ENCODE measurements around the gene MCAM. TPM values are rescaled to one million over a fixed set of nuclear protein-coding genes. Genes with fewer than 3 reads are reported as not detected.

MCAM gene
- polyA plus RNA-seq, 3 donors from 2014 or later, result not detected

DNA sequence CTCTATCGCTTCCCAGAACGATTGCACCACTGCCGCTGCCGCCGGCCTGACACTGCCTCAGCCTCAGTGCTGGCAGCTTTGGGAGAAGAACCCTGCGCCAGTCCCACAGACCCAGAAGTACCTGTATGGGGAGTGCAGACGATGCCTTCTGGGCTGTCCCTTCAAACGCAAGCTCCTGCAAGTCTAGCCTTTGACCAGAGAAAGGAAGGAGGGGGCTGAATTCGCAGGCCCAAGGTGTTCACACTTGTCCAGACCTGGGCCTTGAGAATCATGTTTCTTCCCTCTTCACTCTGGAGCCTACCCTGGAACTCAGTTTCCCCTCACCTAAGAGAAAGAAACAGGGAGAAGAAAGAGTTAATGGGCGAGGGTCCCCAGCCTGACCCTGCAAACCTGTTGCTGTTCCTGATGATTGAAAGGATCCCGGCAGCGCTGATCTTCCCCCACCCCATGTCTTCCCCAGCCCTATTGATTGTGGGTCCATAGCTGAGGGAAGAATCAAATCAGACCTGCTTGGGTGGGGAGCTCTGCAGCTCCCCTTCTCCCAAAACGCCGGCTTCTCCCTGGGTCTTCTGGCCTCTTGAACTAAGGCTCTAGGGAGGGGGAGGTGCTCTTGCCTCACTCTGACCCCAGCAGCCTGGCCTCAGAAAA, 786 bp upstream of the MCAM start:
- Mint-ChIP-seq H3K9me3 (no peaks in the 10 kb centered on the region), H3K36me3 (no peaks in the 10 kb centered on the region), H3K27ac (no peak overlapping the region), H3K4me1 (peaks cover 7 to 23% of the 10 kb centered on the region in 2 donors), H3K4me3 (peak overlapping the region in 1 of 5 donors; percentile 15), H3K27me3 (ENCODE audit: low read depth in 3 of 3) (peaks cover 2 to 10% (median 3%) of the 10 kb centered on the region in 3 donors)
- DNase-seq, result no peak

DNA sequence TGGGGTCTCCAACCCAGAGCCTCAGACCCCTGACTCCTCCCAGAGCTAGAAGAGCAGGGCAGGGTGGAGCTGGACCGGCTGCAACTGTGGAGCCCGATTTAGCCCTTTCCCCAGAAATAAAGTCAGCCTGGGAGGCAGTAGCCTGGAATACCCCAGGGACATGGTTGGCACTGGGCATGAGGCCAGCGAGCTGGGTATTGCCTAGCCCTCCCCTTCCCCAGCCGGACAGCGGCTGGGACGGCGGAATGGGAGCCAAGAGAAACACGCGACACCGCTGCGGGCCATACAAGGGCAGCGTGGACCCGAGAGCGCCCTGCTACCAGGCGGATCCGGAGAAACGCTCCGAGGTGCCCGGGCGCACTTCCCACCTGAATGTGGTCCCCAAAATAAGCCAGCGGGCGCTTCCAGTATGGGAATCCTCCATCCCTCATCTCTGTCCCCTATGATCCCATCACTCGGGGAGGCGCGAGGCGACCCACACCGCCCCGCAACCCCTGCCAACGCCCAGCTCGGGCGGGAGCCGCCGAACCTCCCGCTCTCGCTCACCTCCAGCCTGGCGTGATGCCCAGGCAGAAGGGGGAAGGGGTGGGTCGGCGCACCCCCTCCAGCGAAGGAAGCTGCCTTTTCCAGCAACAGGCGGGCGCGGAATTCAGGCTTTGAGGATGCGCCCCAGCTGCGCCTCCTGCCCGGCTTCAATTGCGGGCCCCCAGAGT, 758 bp downstream of the MCAM start:
- no peak for DNase-seq
- Mint-ChIP-seq H3K9me3 (no peaks in the 10 kb centered on the region), H3K27me3 (ENCODE audit: low read depth in 3 of 3) (peaks cover 2 to 10% (median 3%) of the 10 kb centered on the region in 3 donors), H3K4me1 (peaks cover 7 to 16% of the 10 kb centered on the region in 2 donors), H3K27ac (no peak overlapping the region), H3K36me3 (no peaks in the 10 kb centered on the region), H3K4me3 (peak overlapping the region in 1 of 5 donors; percentile 13)

DNA sequence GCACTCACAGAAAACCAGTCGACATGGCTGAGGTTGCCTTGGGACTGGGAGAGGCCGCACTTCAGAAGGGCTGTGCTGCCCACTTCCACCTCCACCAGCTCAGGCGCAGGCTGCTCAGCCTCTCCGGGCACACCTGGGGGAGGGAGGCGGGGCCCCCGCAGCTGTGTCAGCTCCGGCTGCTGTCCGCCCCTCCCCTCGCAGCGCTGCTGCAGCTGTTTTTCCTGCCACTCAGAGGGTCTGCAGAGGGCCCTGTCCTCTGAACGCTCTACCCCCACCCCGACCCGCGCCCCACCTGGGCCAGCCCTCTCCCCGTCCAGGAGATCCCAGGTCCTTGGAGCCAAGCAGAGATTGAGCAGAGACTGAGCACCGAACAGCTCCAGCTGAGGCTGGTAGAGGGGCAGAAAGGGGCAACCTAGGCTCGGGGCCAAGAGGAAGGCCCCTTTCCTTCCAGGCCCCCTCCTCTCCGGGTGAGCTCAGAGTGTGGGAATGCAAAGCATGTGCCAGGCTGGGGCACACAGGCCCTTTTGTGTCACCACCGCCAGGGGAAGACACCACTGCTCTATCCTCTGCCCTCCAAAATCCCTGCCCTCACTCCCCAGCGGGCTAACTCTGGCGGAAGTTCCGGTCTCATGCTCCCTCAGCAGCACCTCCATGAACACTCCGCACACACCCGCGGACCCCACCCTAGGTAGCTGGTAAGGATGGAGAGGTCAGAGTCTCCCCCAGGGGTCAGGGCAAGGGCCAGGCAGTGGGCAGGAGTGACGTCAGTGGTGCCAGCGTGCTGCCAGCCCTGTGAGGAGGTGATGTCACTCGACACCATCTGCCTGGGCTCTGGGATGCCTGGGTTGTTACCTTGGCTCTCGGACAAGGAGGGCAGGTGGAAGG, 1.6 kb downstream of the MCAM start:
- peak overlapping the region in 2 of 5 donors; percentile 13 to 29 for H3K4me3 Mint-ChIP-seq
- no peak overlapping the region for H3K27ac Mint-ChIP-seq
- no peak for DNase-seq
- no peaks in the 10 kb centered on the region for H3K36me3 Mint-ChIP-seq
- H3K27me3 Mint-ChIP-seq (ENCODE audit: low read depth in 3 of 3), result peaks cover 2 to 10% (median 3%) of the 10 kb centered on the region in 3 donors
- H3K9me3 Mint-ChIP-seq, result no peaks in the 10 kb centered on the region
- peaks cover 7 to 15% of the 10 kb centered on the region in 2 donors for H3K4me1 Mint-ChIP-seq

DNA sequence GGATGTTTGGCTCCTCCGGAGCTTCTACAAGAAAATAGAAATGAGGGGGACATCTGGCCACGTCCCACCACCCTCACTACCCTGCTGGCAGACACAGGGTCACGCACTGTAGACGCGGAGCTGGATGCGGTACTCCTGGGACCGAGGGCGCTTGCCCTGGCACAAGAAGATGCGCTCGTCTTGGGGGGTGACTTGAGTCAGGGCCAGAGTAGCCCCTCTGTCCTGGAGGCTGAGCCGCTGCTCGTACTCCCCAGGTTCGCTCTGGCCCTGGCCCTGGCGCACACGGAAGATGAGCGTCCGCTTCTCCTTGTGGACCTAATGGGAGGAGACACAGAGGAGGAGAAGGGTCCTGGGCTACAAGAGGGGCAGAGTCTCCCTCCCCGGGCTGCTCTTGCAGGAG, 2.2 kb downstream of the MCAM start:
- DNase-seq, result no peak
- no peaks in the 10 kb centered on the region for H3K36me3 Mint-ChIP-seq
- no peak overlapping the region for H3K27ac Mint-ChIP-seq
- peaks cover 4 to 8% (median 7%) of the 10 kb centered on the region in 3 donors for H3K27me3 Mint-ChIP-seq (ENCODE audit: low read depth in 3 of 3)
- no peaks in the 10 kb centered on the region for H3K9me3 Mint-ChIP-seq
- H3K4me3 Mint-ChIP-seq, result no peak overlapping the region
- H3K4me1 Mint-ChIP-seq, result peaks cover 7 to 14% of the 10 kb centered on the region in 2 donors

DNA sequence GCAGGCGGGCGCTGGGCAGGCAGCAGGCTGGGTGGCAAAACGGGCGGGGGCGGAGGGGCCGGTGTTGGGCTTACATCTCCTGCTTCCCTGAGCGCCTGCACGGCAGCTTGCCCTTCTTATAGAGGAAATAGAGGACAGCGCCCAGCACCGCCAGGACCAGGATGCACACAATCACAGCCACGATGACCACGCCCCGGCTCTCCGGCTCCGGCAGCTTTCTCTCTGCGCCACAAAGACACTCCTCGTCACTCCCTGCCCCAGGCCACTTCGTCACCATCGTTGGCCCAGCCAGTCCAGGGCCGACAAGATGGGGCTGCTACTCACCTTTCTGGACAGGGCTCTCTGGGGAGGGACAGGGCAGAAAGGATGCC, 6.3 kb downstream of the MCAM start:
- Mint-ChIP-seq H3K27ac (no peak overlapping the region), H3K4me3 (no peak overlapping the region), H3K4me1 (peaks cover 0 to 6% of the 10 kb centered on the region in 2 donors), H3K9me3 (no peaks in the 10 kb centered on the region), H3K27me3 (ENCODE audit: low read depth in 3 of 3) (peaks cover 2 to 8% (median 7%) of the 10 kb centered on the region in 3 donors), H3K36me3 (peaks cover 0 to 8% (median 7%) of the 10 kb centered on the region in 3 donors)
- DNase-seq, result no peak

DNA sequence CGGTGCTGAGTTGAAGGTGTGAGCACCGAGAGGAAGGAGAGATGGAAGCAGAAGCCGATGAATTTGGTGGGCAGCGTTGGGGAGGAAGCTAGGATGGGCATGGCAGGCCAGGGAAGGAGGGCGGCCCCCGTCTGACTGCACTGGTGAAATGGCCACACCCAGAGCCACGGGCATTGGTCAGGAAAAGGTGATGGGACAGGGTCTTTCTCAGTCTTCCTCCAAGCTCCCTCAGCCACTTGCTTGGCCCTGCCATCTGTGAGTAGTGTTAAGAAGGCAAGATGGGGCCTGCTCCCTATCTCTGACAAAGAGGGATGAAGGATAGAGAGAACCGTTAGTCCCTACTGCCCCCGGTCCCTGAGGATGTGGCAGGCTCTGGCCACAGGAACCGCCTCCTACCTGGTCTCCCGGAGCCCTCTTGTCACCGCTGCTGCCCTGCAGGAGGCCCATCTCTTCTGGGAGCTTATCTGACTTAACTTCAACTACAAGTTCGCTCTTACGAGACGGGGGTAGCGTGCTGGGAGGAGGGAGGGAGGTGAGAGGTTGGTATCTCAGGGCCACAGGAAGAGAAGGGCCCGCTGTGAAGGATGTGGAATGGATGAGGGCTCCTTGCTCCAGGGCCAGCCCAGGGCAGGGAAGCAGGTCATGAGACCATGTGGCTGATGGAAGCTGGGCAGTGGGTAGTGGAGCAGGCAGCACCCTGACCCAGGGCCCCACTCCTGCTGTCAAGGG, 6.8 kb downstream of the MCAM start:
- Mint-ChIP-seq H3K4me3 (no peak overlapping the region), H3K36me3 (peaks cover 0 to 12% (median 8%) of the 10 kb centered on the region in 3 donors)
- DNase-seq, result no peak

DNA sequence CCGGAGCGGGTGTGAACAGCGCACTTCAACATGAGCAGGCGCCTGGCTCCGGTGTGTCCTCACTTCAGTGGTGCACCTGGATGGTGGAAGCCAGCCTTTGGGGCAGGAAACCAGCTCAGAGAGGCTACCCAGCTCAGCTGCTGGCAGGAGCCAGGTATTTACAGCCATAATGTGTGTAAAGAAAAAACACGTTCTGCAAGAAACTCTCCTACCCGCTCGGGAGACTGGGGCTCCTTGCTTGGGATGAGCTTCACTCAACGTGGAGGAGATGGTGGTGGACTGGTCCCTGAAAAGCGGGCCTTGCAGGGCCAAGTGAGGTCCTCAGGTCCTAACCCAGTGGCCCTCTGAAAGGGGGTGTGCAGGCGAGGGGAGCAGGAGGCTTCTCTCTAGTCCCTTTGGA, 7.5 kb downstream of the MCAM start:
- Mint-ChIP-seq H3K4me3 (no peak overlapping the region), H3K9me3 (no peaks in the 10 kb centered on the region), H3K27ac (no peak overlapping the region), H3K36me3 (peaks cover 0 to 14% (median 8%) of the 10 kb centered on the region in 3 donors), H3K27me3 (ENCODE audit: low read depth in 3 of 3) (peaks cover 2 to 8% (median 5%) of the 10 kb centered on the region in 3 donors), H3K4me1 (peaks cover 0 to 1% of the 10 kb centered on the region in 2 donors)
- DNase-seq, result no peak

More for the DNA sequence above, 6.8 kb downstream of the MCAM start:
- Mint-ChIP-seq H3K9me3 (no peaks in the 10 kb centered on the region), H3K4me1 (peaks cover 0 to 1% of the 10 kb centered on the region in 2 donors), H3K27ac (no peak overlapping the region), H3K27me3 (ENCODE audit: low read depth in 3 of 3) (peaks cover 2 to 8% (median 5%) of the 10 kb centered on the region in 3 donors)

DNA sequence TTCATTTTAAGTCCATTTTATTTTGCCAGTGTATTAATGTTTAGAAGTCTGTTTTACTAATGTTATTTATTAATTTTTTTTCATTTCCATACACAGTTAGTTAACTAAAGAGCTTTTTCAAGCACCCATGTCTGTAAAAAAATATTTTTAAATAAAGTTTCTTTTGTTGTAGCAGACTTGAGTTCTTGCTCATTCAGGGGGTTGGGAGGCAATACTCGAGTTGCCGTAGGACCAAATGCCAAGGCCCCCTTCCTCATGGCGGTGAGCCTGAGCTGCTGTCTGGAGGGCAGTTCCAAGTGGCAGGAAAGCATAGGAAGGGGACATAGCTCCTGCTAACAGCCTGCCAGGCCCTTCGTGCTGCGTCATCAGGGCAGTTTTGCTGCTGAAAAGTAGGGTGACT, 9.0 kb downstream of the MCAM start:
- peaks cover 2 to 6% (median 2%) of the 10 kb centered on the region in 3 donors for H3K27me3 Mint-ChIP-seq (ENCODE audit: low read depth in 3 of 3)
- H3K9me3 Mint-ChIP-seq, result no peaks in the 10 kb centered on the region
- H3K4me3 Mint-ChIP-seq, result no peak overlapping the region
- peaks cover 7 to 28% (median 21%) of the 10 kb centered on the region in 3 donors for H3K36me3 Mint-ChIP-seq
- H3K27ac Mint-ChIP-seq, result no peak overlapping the region
- DNase-seq, result no peak
- peaks cover 0 to 1% of the 10 kb centered on the region in 2 donors for H3K4me1 Mint-ChIP-seq

DNA sequence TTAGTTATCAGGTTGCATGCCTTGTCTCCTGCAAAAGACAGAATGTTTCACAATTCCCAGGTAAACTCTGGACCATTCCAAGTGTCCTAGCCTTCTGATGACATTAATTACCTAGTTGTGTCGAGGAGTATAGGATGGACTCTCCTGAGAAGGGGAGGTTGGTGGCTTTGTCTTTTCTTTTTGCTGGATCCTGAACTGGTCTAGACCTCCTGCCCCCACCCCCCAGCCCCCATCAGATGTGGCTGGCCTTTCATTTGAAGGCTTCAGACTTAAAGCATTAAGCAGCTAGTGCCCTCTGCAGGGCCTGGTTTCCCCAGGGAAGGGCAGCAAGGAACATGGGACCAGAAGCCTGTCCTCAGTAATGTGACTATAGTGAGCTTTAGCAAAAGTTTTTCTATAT, 9.7 kb downstream of the MCAM start:
- Mint-ChIP-seq H3K27ac (peak overlapping the region in 1 of 6 donors; percentile 29), H3K36me3 (peaks cover 14 to 34% (median 27%) of the 10 kb centered on the region in 3 donors), H3K4me3 (no peak overlapping the region), H3K27me3 (ENCODE audit: low read depth in 3 of 3) (peaks cover 2 to 6% (median 2%) of the 10 kb centered on the region in 3 donors), H3K4me1 (peaks cover 0 to 1% of the 10 kb centered on the region in 2 donors), H3K9me3 (no peaks in the 10 kb centered on the region)
- DNase-seq, result no peak

DNA sequence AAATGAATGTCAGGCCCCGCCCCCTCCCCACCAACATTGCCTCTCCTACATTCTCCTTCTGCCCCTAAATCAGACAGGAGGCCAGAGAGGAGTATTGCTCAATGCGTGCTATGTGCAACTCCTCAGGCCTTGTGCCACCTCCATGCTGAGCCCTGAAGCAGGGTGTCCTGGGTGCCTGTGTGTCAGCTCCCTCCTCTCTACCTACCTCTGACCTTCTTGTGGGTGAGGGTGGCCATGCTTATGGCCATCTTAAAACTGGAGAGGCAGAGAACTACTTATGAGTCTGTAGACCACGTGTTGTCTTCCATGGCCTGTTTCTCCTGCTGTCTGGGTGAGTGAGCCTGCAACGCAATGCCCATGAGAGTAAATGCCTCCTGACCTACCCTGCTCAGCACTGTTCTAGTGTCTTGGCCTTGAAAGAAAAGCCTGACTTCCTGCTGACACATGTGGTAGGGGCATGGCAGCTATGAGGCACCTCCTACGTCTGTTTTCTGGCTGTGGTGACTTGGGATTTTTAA, 10.5 kb downstream of the MCAM start:
- Mint-ChIP-seq H3K4me1 (peaks cover 0 to 1% of the 10 kb centered on the region in 2 donors), H3K27me3 (ENCODE audit: low read depth in 3 of 3) (peaks cover 2 to 6% (median 2%) of the 10 kb centered on the region in 3 donors), H3K9me3 (no peaks in the 10 kb centered on the region), H3K27ac (peak overlapping the region in 1 of 6 donors; percentile 31), H3K4me3 (no peak overlapping the region), H3K36me3 (peaks cover 16 to 41% (median 30%) of the 10 kb centered on the region in 3 donors)
- DNase-seq, result no peak

DNA sequence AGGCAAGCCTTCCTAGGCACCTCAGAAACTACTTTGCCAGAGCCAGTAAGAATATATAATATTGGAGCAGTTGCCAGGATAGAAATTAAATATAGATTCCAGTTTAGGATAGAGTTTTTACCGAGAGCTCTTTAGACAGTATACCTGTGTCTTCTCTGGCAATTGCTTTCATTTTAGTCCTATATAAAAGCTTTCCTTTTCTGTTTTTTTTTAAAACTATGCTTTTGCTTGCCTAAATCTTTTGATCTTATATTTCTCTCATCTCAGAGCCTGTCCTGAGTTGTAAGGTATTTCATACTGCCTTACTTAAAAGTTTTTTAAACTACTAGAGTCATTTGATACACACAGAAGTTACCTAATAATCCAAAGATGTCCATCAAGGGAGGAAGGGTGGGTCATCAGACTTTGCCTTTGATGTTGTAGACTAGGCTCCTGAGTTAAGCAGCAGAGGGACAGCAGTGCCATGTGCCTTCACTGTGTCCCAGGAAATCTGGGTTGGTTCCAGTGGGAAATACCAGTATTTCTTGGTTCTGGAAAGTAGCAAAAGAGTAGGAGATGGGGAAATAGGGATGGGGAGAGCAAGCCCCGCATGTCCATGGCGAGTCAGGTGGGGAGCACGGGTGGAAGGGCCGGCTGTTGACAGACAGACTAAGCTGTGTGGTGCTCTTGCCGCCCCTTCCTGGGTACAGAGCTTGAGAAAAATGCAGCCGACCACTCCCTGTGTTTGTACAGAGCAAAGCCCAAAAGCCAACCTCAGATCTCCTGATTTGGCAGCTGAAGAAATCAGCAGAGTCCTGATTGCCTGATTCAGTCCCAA, 11.2 kb downstream of the MCAM start:
- H3K4me1 Mint-ChIP-seq, result peaks cover 0 to 1% of the 10 kb centered on the region in 2 donors

DNA sequence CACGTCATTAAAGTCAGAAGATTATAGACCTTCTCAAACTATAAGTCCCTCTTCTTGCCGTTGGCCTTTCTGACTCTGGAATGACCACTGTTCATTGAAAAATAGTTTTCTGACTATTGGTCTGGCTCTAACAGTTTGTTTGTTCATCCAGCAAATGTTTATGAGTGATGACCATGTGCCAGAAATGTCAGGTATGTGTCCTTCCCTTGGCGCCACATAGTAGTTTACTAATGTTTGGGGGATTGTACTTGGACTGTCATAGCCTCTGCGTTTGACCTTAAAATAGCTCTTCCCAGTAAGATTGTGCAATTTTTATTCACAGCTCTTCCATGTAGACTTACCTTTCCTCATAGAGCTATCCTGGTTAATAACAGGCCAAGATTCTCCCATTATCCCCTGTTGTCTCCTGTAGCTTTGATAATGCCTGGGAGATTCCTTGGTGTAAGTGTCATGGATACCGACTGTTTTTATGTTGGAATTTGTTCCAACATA, 13.7 kb downstream of the MCAM start:
- DNase-seq, result no peak
- Mint-ChIP-seq H3K36me3 (peaks cover 46 to 67% (median 47%) of the 10 kb centered on the region in 3 donors), H3K4me3 (no peak overlapping the region), H3K4me1 (peaks cover 0 to 1% of the 10 kb centered on the region in 2 donors), H3K27me3 (ENCODE audit: low read depth in 3 of 3) (no peaks in the 10 kb centered on the region), H3K27ac (no peak overlapping the region), H3K9me3 (no peaks in the 10 kb centered on the region)

More for the DNA sequence above, 11.2 kb downstream of the MCAM start:
- Mint-ChIP-seq H3K27ac (peak overlapping the region in 3 of 6 donors; percentile 6 to 43 (median 34)), H3K27me3 (ENCODE audit: low read depth in 3 of 3) (peaks cover 2 to 6% (median 2%) of the 10 kb centered on the region in 3 donors), H3K4me3 (no peak overlapping the region), H3K36me3 (peaks cover 23 to 48% (median 35%) of the 10 kb centered on the region in 3 donors), H3K9me3 (no peaks in the 10 kb centered on the region)
- no peak for DNase-seq

All from immature natural killer cell (primary cell).